Measurements from ENCODE around the gene ADORA2A. TPM values are rescaled to one million over a fixed set of nuclear protein-coding genes. Genes with fewer than 3 reads are reported as not detected.

ADORA2A gene
- total RNA-seq, 3 donors from 2014 or later = 1.8 to 4.3 (median 3.4) TPM

- TF ChIP-seq POLR2AphosphoS5 (IDR thresholded peaks at IDR 0.05) (no peak), POLR2A (IDR thresholded peaks at IDR 0.05) (no peak)
- no peaks in the 10 kb centered on the region for H3K9me3 ChIP-seq
- no peaks in the 10 kb centered on the region for H3K4me1 ChIP-seq
- intact Hi-C loops (cut with DNase I; ENCODE audit: low total_unique reads) = no loop called here
- no peak overlapping the region for H3K27ac ChIP-seq
- DNase-seq (ENCODE audit: low spot score in 2 of 2) = no peak
- H3K27me3 ChIP-seq = no peaks in the 10 kb centered on the region
- H3K36me3 ChIP-seq = no peaks in the 10 kb centered on the region
- no peak overlapping the region for H3K4me3 ChIP-seq
Measured at GRCh38 chr22:24446260-24446611, 18.8 kb downstream of the ADORA2A start.

- TF ChIP-seq CTCF (IDR thresholded peaks at IDR 0.05) = no peak
- TF ChIP-seq POLR2AphosphoS5 (IDR thresholded peaks at IDR 0.05) = no peak
- no peak for TF ChIP-seq POLR2A (IDR thresholded peaks at IDR 0.05)
- DNase-seq (ENCODE audit: low spot score in 2 of 2) = no peak
- Histone ChIP-seq H3K27ac (no peak overlapping the region), H3K36me3 (no peaks in the 10 kb centered on the region), H3K9me3 (no peaks in the 10 kb centered on the region), H3K4me3 (no peak overlapping the region), H3K27me3 (no peaks in the 10 kb centered on the region), H3K4me1 (no peaks in the 10 kb centered on the region)
- intact Hi-C loops (cut with DNase I; ENCODE audit: low total_unique reads) = no loop called here
Measured at GRCh38 chr22:24450610-24451009, 23.2 kb downstream of the ADORA2A start.

- intact Hi-C loops (cut with DNase I; ENCODE audit: low total_unique reads) = no loop called here
- DNase-seq (ENCODE audit: low spot score in 2 of 2) = no peak
- TF ChIP-seq CTCF (IDR thresholded peaks at IDR 0.05) (no peak), POLR2A (IDR thresholded peaks at IDR 0.05) (no peak), POLR2AphosphoS5 (IDR thresholded peaks at IDR 0.05) (no peak)
- Histone ChIP-seq H3K4me1 (no peaks in the 10 kb centered on the region), H3K4me3 (no peak overlapping the region), H3K27me3 (no peaks in the 10 kb centered on the region), H3K36me3 (no peaks in the 10 kb centered on the region), H3K27ac (no peak overlapping the region), H3K9me3 (no peaks in the 10 kb centered on the region)
Measured at GRCh38 chr22:24451162-24451561, 23.8 kb downstream of the ADORA2A start.

- Histone ChIP-seq H3K27ac (no peak overlapping the region), H3K4me1 (no peaks in the 10 kb centered on the region), H3K36me3 (no peaks in the 10 kb centered on the region), H3K27me3 (no peaks in the 10 kb centered on the region), H3K4me3 (no peak overlapping the region), H3K9me3 (no peaks in the 10 kb centered on the region)
- TF ChIP-seq POLR2AphosphoS5 (IDR thresholded peaks at IDR 0.05) = no peak
- no peak for TF ChIP-seq POLR2A (IDR thresholded peaks at IDR 0.05)
- TF ChIP-seq CTCF (IDR thresholded peaks at IDR 0.05) = no peak
- DNase-seq (ENCODE audit: low spot score in 2 of 2) = no peak
- intact Hi-C loops (cut with DNase I; ENCODE audit: low total_unique reads) = no loop called here
Measured at GRCh38 chr22:24453853-24454252, 26.5 kb downstream of the ADORA2A start.

- Histone ChIP-seq H3K27ac (no peak overlapping the region), H3K36me3 (no peaks in the 10 kb centered on the region), H3K27me3 (no peaks in the 10 kb centered on the region), H3K4me1 (no peaks in the 10 kb centered on the region), H3K9me3 (no peaks in the 10 kb centered on the region), H3K4me3 (no peak overlapping the region)
- intact Hi-C loops (cut with DNase I; ENCODE audit: low total_unique reads) = no loop called here
- DNase-seq (ENCODE audit: low spot score in 2 of 2) = no peak
- no peak for TF ChIP-seq CTCF (IDR thresholded peaks at IDR 0.05)
- no peak for TF ChIP-seq POLR2AphosphoS5 (IDR thresholded peaks at IDR 0.05)
- no peak for TF ChIP-seq POLR2A (IDR thresholded peaks at IDR 0.05)
Measured at GRCh38 chr22:24455039-24455438, 27.6 kb downstream of the ADORA2A start.

All from breast epithelium (tissue), 4 donors.